ENCODE measurements around the gene CCR5.
"Not testable (repeated sequence)": the region's sequence is repeated elsewhere in the genome, so short reads cannot be mapped to it uniquely, and the experiment has no call there.

The CCR5 gene

GRCh38 chr3:46383951-46384330, 13.2 kb downstream of the CCR5 start:
- no peak for DNase-seq (ENCODE audit: low read depth)
- no peak for TF ChIP-seq CTCF (conservative IDR thresholded peaks at IDR 0.05; ENCODE audit: low read length)

GRCh38 chr3:46386205-46386604, 15.5 kb downstream of the CCR5 start:
- no peak for TF ChIP-seq CTCF (conservative IDR thresholded peaks at IDR 0.05; ENCODE audit: low read length)
- DNase-seq (ENCODE audit: low read depth): no peak

More at GRCh38 chr3:46383951-46384330, 13.2 kb downstream of the CCR5 start:
- no peak overlapping the region for H3K4me3 ChIP-seq (ENCODE audit: low read length)

GRCh38 chr3:46388847-46389246, 18.1 kb downstream of the CCR5 start:
- H3K4me3 ChIP-seq (ENCODE audit: low read length); DNase-seq (ENCODE audit: low read depth): not testable (repeated sequence)

More at GRCh38 chr3:46386205-46386604, 15.5 kb downstream of the CCR5 start:
- no peak overlapping the region for H3K4me3 ChIP-seq (ENCODE audit: low read length)

DNA sequence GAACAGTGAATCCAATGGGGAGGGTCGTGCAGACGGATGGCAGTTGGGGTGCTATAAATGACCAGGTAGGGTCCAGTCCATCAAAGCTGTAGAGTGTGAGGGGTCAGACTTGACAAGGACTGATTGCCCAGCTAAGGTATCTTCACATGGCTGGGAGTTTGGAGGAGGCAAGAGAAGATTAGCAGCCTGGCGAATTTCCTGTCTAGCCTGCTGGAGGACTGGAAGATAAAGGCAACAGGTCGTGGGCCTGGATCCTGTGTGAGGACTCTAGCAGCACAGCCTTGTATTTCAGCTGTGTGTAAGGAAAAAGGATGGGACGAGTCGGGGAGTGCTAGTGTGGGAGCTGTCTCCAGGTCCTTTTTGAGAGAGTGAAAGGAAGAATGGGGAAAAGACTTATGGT, 18.6 kb downstream of the CCR5 start:
- no peak overlapping the region for H3K4me3 ChIP-seq (ENCODE audit: low read length)
- TF ChIP-seq CTCF (conservative IDR thresholded peaks at IDR 0.05; ENCODE audit: low read length): no peak
- no peak for DNase-seq (ENCODE audit: low read depth)

GRCh38 chr3:46391526-46391925, 20.8 kb downstream of the CCR5 start:
- not testable (repeated sequence) for DNase-seq (ENCODE audit: low read depth); H3K4me3 ChIP-seq (ENCODE audit: low read length)

DNA sequence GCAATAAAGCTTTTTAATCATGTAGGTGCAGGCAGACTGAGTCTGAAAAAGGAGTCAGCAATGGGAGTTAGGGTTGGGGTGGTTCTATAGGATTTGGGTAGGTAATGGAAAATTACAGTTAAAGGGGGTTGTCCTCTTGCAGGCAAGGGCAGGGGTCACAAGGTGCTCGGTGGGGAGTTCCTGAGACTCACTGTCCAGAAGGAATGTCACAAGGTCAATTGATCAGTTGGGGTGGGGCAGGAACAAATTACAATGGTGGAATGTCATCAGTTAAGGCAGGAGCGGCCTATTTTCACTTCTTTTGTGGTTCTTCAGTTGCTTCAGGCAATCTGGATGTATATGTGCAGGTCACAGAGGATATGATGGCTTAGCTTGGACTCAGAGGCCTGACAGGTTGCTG, 22.3 kb downstream of the CCR5 start:
- H3K4me3 ChIP-seq (ENCODE audit: low read length): no peak overlapping the region
- TF ChIP-seq CTCF (conservative IDR thresholded peaks at IDR 0.05; ENCODE audit: low read length): no peak
- no peak for DNase-seq (ENCODE audit: low read depth)

DNA sequence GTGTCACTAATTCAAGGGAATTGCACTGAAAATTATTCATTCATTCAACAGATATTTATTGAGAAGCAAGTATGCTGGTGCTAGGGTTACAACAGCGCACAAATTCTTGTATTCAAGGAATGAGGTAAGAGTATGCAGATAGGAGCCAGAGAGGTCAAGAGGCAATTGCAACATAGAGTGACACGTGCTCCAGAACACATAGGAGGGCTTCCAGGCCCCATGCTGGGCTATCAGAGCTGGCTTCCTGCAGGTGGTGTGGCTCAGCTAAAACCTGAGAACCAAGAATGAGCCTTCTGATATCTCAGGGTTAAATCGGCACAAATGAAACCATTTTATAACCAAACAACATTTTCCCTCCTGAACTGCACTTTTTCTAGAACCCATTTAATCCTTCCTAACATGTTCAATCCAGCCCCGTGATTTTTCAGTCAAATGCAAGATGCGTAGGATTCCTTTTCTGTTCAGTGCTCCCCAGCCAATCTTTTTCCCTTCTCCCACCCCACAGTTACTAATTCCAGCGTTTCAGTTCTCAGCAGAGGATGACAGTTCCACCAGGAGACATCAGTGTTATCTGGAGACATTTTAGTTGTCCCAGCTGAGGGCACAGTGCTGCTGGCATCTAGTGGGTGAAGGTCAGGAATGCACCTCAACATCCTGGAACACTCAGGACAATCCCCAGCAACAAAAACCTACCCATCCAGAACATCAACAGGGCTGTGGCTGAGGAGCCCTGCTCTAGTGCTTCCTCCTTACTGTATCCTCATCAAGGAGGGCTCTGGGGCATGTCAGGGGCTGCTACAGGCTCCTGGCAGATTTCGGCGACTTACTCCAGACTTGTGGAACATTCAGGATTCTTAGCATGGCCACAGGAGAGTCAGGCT, 23.0 kb downstream of the CCR5 start:
- DNase-seq (ENCODE audit: low read depth): no peak
- no peak for TF ChIP-seq CTCF (conservative IDR thresholded peaks at IDR 0.05; ENCODE audit: low read length)
- no peak overlapping the region for H3K4me3 ChIP-seq (ENCODE audit: low read length)

- no peak for TF ChIP-seq CTCF (conservative IDR thresholded peaks at IDR 0.05; ENCODE audit: low read length)
- H3K4me3 ChIP-seq (ENCODE audit: low read length): no peak overlapping the region
- DNase-seq (ENCODE audit: low read depth): no peak
Measured at GRCh38 chr3:46395210-46395661, 24.5 kb downstream of the CCR5 start.
